H1 (cell line): ENCODE measurements around the gene DLEC1. TPM values are rescaled to one million over a fixed set of nuclear protein-coding genes. Genes with fewer than 3 reads are reported as not detected.
A peak's percentile ranks its signal among the peaks of the same experiment; 100 is the strongest.

Experiments used
- CTCF ChIA-PET: fragments of 300-600 bp; sonication (Branson Sonifier 250); formaldehyde crosslinking; loops from one replicate; lab custom pipeline; 2021; ENCODE audit not compliant: partially characterized antibody; lab: Charles Lee
- POLR2A ChIA-PET: fragments of 300-600 bp; sonication (Branson Sonifier 250); formaldehyde crosslinking; loops from one replicate; lab custom pipeline; 2021; ENCODE audit warnings: inconsistent platforms; ENCODE audit not compliant: partially characterized antibody; lab: Charles Lee
- DNase-seq, 2 experiments: peaks; one replicate each; pipeline versions ENCODE4 v3.0.0 to v3.0.0-alpha.2; 2010 to 2022; ENCODE audit warnings: low spot score in 2 of 2, low read depth in 1 of 2, mixed read lengths in 1 of 2
- FAIRE-seq: peaks from 2 replicates; lab custom pipeline; 2011; peaks lifted over from hg19 to GRCh38; lab: Jason Lieb, UNC
- H2AFZ ChIP-seq: 2 replicates; pipeline ENCODE4 v1.8.1; 2012; ENCODE audit warnings: low read length, inconsistent platforms
- H2AK5ac ChIP-seq: 2 replicates; pipeline ENCODE4 v1.6.1; 2013; ENCODE audit warnings: low read depth, low read length
- H2BK120ac ChIP-seq: replicated peaks from 2 replicates; pipeline ENCODE3; 2013; ENCODE audit warnings: low read depth, low read length, inconsistent platforms
- H2BK12ac ChIP-seq: 2 replicates; pipeline ENCODE4 v1.6.1; 2013; ENCODE audit warnings: low read depth, low read length
- H2BK15ac ChIP-seq: 2 replicates; pipeline ENCODE4 v1.6.1; 2013; ENCODE audit warnings: low read length
- H2BK20ac ChIP-seq: 2 replicates; pipeline ENCODE4 v1.6.1; 2013; ENCODE audit warnings: low read length
- H2BK5ac ChIP-seq: 2 replicates; pipeline ENCODE4 v1.6.1; 2013; ENCODE audit warnings: low read depth, low read length
- H3K14ac ChIP-seq: 2 replicates; pipeline ENCODE4 v1.6.1; 2013; ENCODE audit warnings: inconsistent platforms; ENCODE audit not compliant: insufficient read length
- H3K18ac ChIP-seq: 2 replicates; pipeline ENCODE4 v1.6.1; 2013; ENCODE audit warnings: low read length; ENCODE audit errors: extremely low read depth
- H3K23ac ChIP-seq: 2 replicates; pipeline ENCODE4 v1.6.1; 2013; ENCODE audit warnings: inconsistent platforms; ENCODE audit not compliant: insufficient read length
- H3K23me2 ChIP-seq: 2 replicates; pipeline ENCODE4 v1.6.1; 2013; ENCODE audit warnings: low read depth, low read length
- H3K27ac ChIP-seq: 2 replicates; pipeline ENCODE4 v1.6.1; 2011; ENCODE audit warnings: low read depth, low read length, inconsistent platforms
- H3K27me3 ChIP-seq, 4 experiments: replicated peaks in 1 of 4; 1 replicate in 1 of 4; 2 replicates in 3 of 4; pipeline versions ENCODE4 v1.6.1 to v1.8.1; 2011 to 2013; ENCODE audit warnings: low read length in 3 of 4, mild to moderate bottlenecking in 3 of 4, inconsistent platforms in 2 of 4, mixed read lengths in 2 of 4, moderate library complexity in 1 of 4; ENCODE audit not compliant: control insufficient read depth in 3 of 4, insufficient read depth in 3 of 4; ENCODE audit errors: extremely low read depth in 1 of 4
- H3K36me3 ChIP-seq, 4 experiments: 2 replicates each; pipeline versions ENCODE4 v1.6.1 to v1.8.1; 2011 to 2013; ENCODE audit warnings: mild to moderate bottlenecking in 4 of 4, low read length in 3 of 4, moderate library complexity in 2 of 4, control low read depth in 1 of 4, inconsistent platforms in 1 of 4; ENCODE audit not compliant: insufficient read depth in 4 of 4, control insufficient read depth in 2 of 4
- H3K4ac ChIP-seq: replicated peaks from 2 replicates; pipeline ENCODE3; 2013; ENCODE audit warnings: low read length, low read depth, mixed read lengths, inconsistent platforms; ENCODE audit not compliant: insufficient read length
- H3K4me1 ChIP-seq, 4 experiments: replicated peaks in 1 of 4; 1 replicate in 1 of 4; 2 replicates in 3 of 4; pipeline versions ENCODE4 v1.6.1 to v1.8.1; 2011 to 2013; ENCODE audit warnings: low read length in 3 of 4, inconsistent platforms in 2 of 4, mixed read lengths in 1 of 4; ENCODE audit not compliant: insufficient read depth in 4 of 4, control insufficient read depth in 3 of 4
- H3K4me2 ChIP-seq, 2 experiments: 2 replicates each; pipeline versions ENCODE4 v1.6.1 to v1.8.1; 2011 to 2013; ENCODE audit warnings: low read depth in 2 of 2, low read length in 2 of 2, control low read depth in 1 of 2, inconsistent platforms in 1 of 2, mild to moderate bottlenecking in 1 of 2; ENCODE audit not compliant: insufficient read depth in 1 of 2
- H3K4me3 ChIP-seq, 4 experiments: fragments of 200-600, 300-600 bp in 1 of 4; sonication (generic), shearing (Covaris generic), sonication (Bioruptor Twin) in 1 of 4; 2 replicates each; pipeline versions ENCODE4 v1.5.1 to v1.8.1; 2011 to 2016; ENCODE audit warnings: low read length in 4 of 4, low read depth in 3 of 4, control low read depth in 2 of 4, inconsistent platforms in 2 of 4, mild to moderate bottlenecking in 2 of 4, mixed read lengths in 1 of 4, moderate library complexity in 1 of 4; ENCODE audit not compliant: insufficient read depth in 2 of 4; ENCODE audit errors: extremely low read depth in 1 of 4
- H3K56ac ChIP-seq: replicated peaks from 2 replicates; pipeline ENCODE3; 2013; ENCODE audit warnings: low read depth, mild to moderate bottlenecking, mixed read lengths, low read length, inconsistent platforms; ENCODE audit not compliant: insufficient read length
- H3K79me1 ChIP-seq: 2 replicates; pipeline ENCODE4 v1.6.1; 2013; ENCODE audit warnings: low read depth, low read length, control low read depth
- H3K79me2 ChIP-seq, 2 experiments: 2 replicates each; pipeline versions ENCODE4 v1.6.1 to v1.8.1; 2012 to 2013; ENCODE audit warnings: low read length in 2 of 2, mild to moderate bottlenecking in 2 of 2, inconsistent platforms in 1 of 2; ENCODE audit not compliant: insufficient read depth in 2 of 2, control insufficient read depth in 1 of 2
- H3K9ac ChIP-seq, 4 experiments: replicated peaks in 1 of 4; 1 replicate in 1 of 4; 2 replicates in 3 of 4; pipeline versions ENCODE4 v1.6.1 to v1.8.1; 2011 to 2013; ENCODE audit warnings: low read depth in 3 of 4, low read length in 3 of 4, control low read depth in 2 of 4, mild to moderate bottlenecking in 2 of 4, moderate library complexity in 2 of 4, inconsistent platforms in 1 of 4; ENCODE audit errors: extremely low read depth in 1 of 4
- H3K9me3 ChIP-seq, 2 experiments: 2 replicates each; pipeline versions ENCODE4 v1.6.1 to v1.8.1; 2012 to 2013; ENCODE audit warnings: mild to moderate bottlenecking in 2 of 2, moderate library complexity in 2 of 2, control low read depth in 1 of 2, inconsistent platforms in 1 of 2, low read depth in 1 of 2, low read length in 1 of 2, mixed read lengths in 1 of 2; ENCODE audit not compliant: insufficient read depth in 2 of 2
- H4K20me1 ChIP-seq, 2 experiments: replicated peaks in 1 of 2; 2 replicates each; pipeline versions ENCODE3 to v1.8.1; 2011 to 2013; ENCODE audit warnings: inconsistent platforms in 2 of 2, low read length in 2 of 2, mild to moderate bottlenecking in 1 of 2; ENCODE audit not compliant: insufficient read depth in 2 of 2, control insufficient read depth in 1 of 2
- H4K5ac ChIP-seq: 2 replicates; pipeline ENCODE4 v1.6.1; 2013; ENCODE audit warnings: low read length, low read depth, mixed read lengths, inconsistent platforms; ENCODE audit not compliant: insufficient read length
- H4K8ac ChIP-seq: 2 replicates; pipeline ENCODE4 v1.8.0; 2013; ENCODE audit warnings: mild to moderate bottlenecking, moderate library complexity, low read length, inconsistent platforms; ENCODE audit not compliant: insufficient read depth; ENCODE audit errors: extremely low read depth
- H4K91ac ChIP-seq: replicated peaks from 2 replicates; pipeline ENCODE3; 2013; ENCODE audit warnings: low read length, mixed read lengths, inconsistent platforms; ENCODE audit not compliant: insufficient read length
- CREB1 ChIP-seq: IDR thresholded peaks from 2 replicates; pipeline ENCODE4 v1.6.1; 2012; ENCODE audit warnings: inconsistent platforms
- E2F6 ChIP-seq: IDR thresholded peaks from 2 replicates; pipeline ENCODE4 v1.6.1; 2012; ENCODE audit warnings: inconsistent platforms
- EGR1 ChIP-seq: IDR thresholded peaks from 2 replicates; pipeline ENCODE4 v1.6.1; 2011; ENCODE audit warnings: low read depth, low read length, borderline replicate concordance
- HDAC2 ChIP-seq, 2 experiments: fragments of 300-600 bp in 1 of 2; sonication (generic) in 1 of 2; IDR thresholded peaks; 2 replicates each; pipeline ENCODE4 v1.6.1; 2011 to 2012; ENCODE audit warnings: low read depth in 2 of 2, low read length in 2 of 2, mild to moderate bottlenecking in 2 of 2, moderate library complexity in 2 of 2, borderline replicate concordance in 1 of 2, inconsistent platforms in 1 of 2
- JUN ChIP-seq: IDR thresholded peaks from 2 replicates; pipeline ENCODE4 v1.6.1; 2011; ENCODE audit warnings: low read depth, mild to moderate bottlenecking, improper control_type of control experiment, low read length
- POLR2A ChIP-seq, 2 experiments: IDR thresholded peaks; 1 replicate in 1 of 2; 2 replicates in 1 of 2; pipeline ENCODE4 v1.6.1; 2011; ENCODE audit warnings: low read depth in 2 of 2, low read length in 2 of 2, mild to moderate bottlenecking in 2 of 2; ENCODE audit errors: control extremely low read depth in 1 of 2
- POU5F1 ChIP-seq: IDR thresholded peaks from 2 replicates; pipeline ENCODE4 v1.6.1; 2011; ENCODE audit warnings: low read depth, mild to moderate bottlenecking, low read length, moderate library complexity
- RNF2 ChIP-seq: fragments of 200-900, 300-1000 bp; sonication (generic); IDR thresholded peaks from 2 replicates; pipeline ENCODE4 v1.7.1; 2016; ENCODE audit warnings: borderline replicate concordance, low read depth, mild to moderate bottlenecking, antibody characterized with exemption, low read length; ENCODE audit not compliant: poor library complexity, severe bottlenecking; ENCODE audit errors: missing control alignments
- SAP30 ChIP-seq: fragments of 300-600 bp; sonication (generic); IDR thresholded peaks from 2 replicates; pipeline ENCODE4 v1.7.1; 2012; ENCODE audit warnings: low read length, moderate library complexity, mild to moderate bottlenecking, inconsistent platforms; ENCODE audit not compliant: insufficient read depth, insufficient replicate concordance
- SIRT6 ChIP-seq: IDR thresholded peaks from one replicate; pipeline ENCODE4 v1.7.1; 2012; ENCODE audit warnings: low read length, inconsistent platforms
- SP2 ChIP-seq: IDR thresholded peaks from 2 replicates; pipeline ENCODE4 v1.6.1; 2012; ENCODE audit warnings: mild to moderate bottlenecking, low read length, inconsistent platforms
- TCF12 ChIP-seq: IDR thresholded peaks from 2 replicates; pipeline ENCODE4 v1.6.1; 2011; ENCODE audit warnings: low read depth, mild to moderate bottlenecking, low read length
- WGBS, 2 experiments: shearing (Covaris generic) in 1 of 2; methylation state at CpG; one replicate each; pipeline versions ENCODE4 v1.1.6 to v1.1.7; 2013 to 2015; ENCODE audit warnings: low lambda C conversion rate in 2 of 2, mixed read lengths in 2 of 2, inconsistent platforms in 1 of 2, low coverage in 1 of 2, missing lambda C conversion rate in 1 of 2; ENCODE audit not compliant: insufficient replicate concordance in 2 of 2, insufficient coverage in 1 of 2, insufficient read length in 1 of 2; ENCODE audit errors: extremely low coverage in 1 of 2, missing lambda C conversion rate in 1 of 2; 5-methylcytosine and 5-hydroxymethylcytosine counted together
- polyA plus RNA-seq, 7 experiments: library from polyadenylated mRNA; depleted of rRNA in 3 of 7; stranded (reverse) in 5 of 7; unstranded in 2 of 7; fragments of >200 nt in 5 of 7; fragments of 200-250 nt in 2 of 7; gene quantifications; 1 replicate in 5 of 7; 2 replicates in 1 of 7; 4 replicates in 1 of 7; pipeline versions ENCODE4 v1.2.1 to v1.2.3, GENCODE V29; 2011 to 2013; ENCODE audit warnings: missing spikeins in 2 of 7, mixed read lengths in 2 of 7
- total RNA-seq: library from RNA; stranded (reverse); fragmentation: NEBNext Ultra II Directional; extraction: Animal tissue kit (Norgen Biotek cat#: 25700); gene quantifications from 2 replicates; pipeline ENCODE4 v1.2.1, GENCODE V29; 2021

The DLEC1 gene
- total and polyA plus RNA-seq, 2 of the 8 experiments (the other 6 are each of a cell fraction or from before 2014, with no cell fraction given) = 0.26 to 0.76 TPM

- H4K91ac ChIP-seq = peak overlapping the region; percentile 1
- WGBS, 2 experiments = 82% methylated on average over 9 of the region's 9 CpGs; no CpG with 5 or more reads in 1 of the 2 experiments
- H3K27ac ChIP-seq = no peak overlapping the region
- peaks cover 0 to 5% (median 1%) of the 10 kb centered on the region in 4 experiments; a peak in 4 of 7 replicates for H3K27me3 ChIP-seq
- DNase-seq (no peak), FAIRE-seq (no peak)
- H3K14ac ChIP-seq = no peak overlapping the region
- peaks cover 0 to 13% (median 7%) of the 10 kb centered on the region in 4 experiments; a peak in 6 of 7 replicates for H3K4me1 ChIP-seq
- 0 out of 2 replicates have a peak overlapping the region, but pooled peaks have one; percentile 26 for H2AK5ac ChIP-seq
- H2BK15ac ChIP-seq = peak overlapping the region; percentile 85; the same call in 1 of the 2 replicates
- H3K79me1 ChIP-seq = no peaks in the 10 kb centered on the region
- no peaks in the 10 kb centered on the region for H4K20me1 ChIP-seq
- no peak overlapping the region for H2BK20ac ChIP-seq
- no peak overlapping the region for H3K4me2 ChIP-seq
- H3K4ac ChIP-seq = no peak overlapping the region
- POLR2A ChIA-PET = no interaction called here
- TF ChIP-seq EGR1 (no peak), HDAC2 (IDR thresholded peaks at IDR 0.05; ENCODE audit: borderline replicate concordance in 1 of 2, low read depth in 2 of 2, low read length in 2 of 2) (no peak), JUN (no peak), TCF12 (no peak), SAP30 (no peak), E2F6 (no peak), RNF2 (no peak), POU5F1 (no peak), SP2 (no peak), POLR2A (IDR thresholded peaks at IDR 0.05; ENCODE audit: control extremely low read depth in 1 of 2, low read depth in 2 of 2, low read length in 2 of 2) (no peak), CREB1 (no peak), SIRT6 (no peak)
- TF ChIP-seq, all 59 proteins: peak for 0
- no peak overlapping the region for H2BK5ac ChIP-seq
- no peak overlapping the region for H4K8ac ChIP-seq
- H3K4me3 ChIP-seq = no peak overlapping the region
- H3K18ac ChIP-seq = no peak overlapping the region
- no peak overlapping the region for H2AFZ ChIP-seq
- H3K23me2 ChIP-seq = peaks cover 7% of the 10 kb centered on the region
- H3K36me3 ChIP-seq = no peaks in the 10 kb centered on the region
- H3K79me2 ChIP-seq = no peaks in the 10 kb centered on the region
- H3K9ac ChIP-seq = no peak overlapping the region
- no peak overlapping the region for H4K5ac ChIP-seq
- no peak overlapping the region for H3K23ac ChIP-seq
- H2BK12ac ChIP-seq = 0 out of 2 replicates have a peak overlapping the region, but pooled peaks have one; percentile 50
- H3K56ac ChIP-seq = no peak overlapping the region
- no peak overlapping the region for H2BK120ac ChIP-seq
- H3K9me3 ChIP-seq = no peaks in the 10 kb centered on the region
- CTCF ChIA-PET = interaction anchor here (1.0 to 2.1 kb wide), 6 partner anchors 11 to 82 kb away, joined by 3 to 10 read pairs (median 4); no protein-coding TSS in a partner anchor
Observed at GRCh38 chr3:37992271-37993066, 46.5 kb upstream of the DLEC1 start.
